GM10266 (cell line): Measurements from ENCODE around the gene SOX8.
"Not testable (repeated sequence)": the region's sequence is repeated elsewhere in the genome, so short reads cannot be mapped to it uniquely, and the experiment has no call there.

Experiments used
- DNase-seq: peaks from one replicate; pipeline ENCODE4 v3.0.0; 2012; ENCODE audit errors: extremely low spot score
- CTCF ChIP-seq: IDR thresholded peaks from 2 replicates; pipeline ENCODE4 v1.5.1; 2012; ENCODE audit warnings: mild to moderate bottlenecking, low read depth; ENCODE audit not compliant: control insufficient read depth, insufficient read depth; ENCODE audit errors: missing control alignments

Gene SOX8

GRCh38 chr16:946048-946395 lies 35.5 kb upstream of the SOX8 start:
- no peak for TF ChIP-seq CTCF
- DNase-seq: no peak

GRCh38 chr16:947255-947921 lies 34.2 kb upstream of the SOX8 start:
- no peak for DNase-seq
- no peak for TF ChIP-seq CTCF

GRCh38 chr16:947922-948303 lies 33.7 kb upstream of the SOX8 start:
- DNase-seq: not testable (repeated sequence)

- not testable (repeated sequence) for DNase-seq
Observed at GRCh38 chr16:948767-949166, 32.8 kb upstream of the SOX8 start.

- not testable (repeated sequence) for DNase-seq
Observed at GRCh38 chr16:950733-951573, 30.6 kb upstream of the SOX8 start.

- DNase-seq: no peak
- no peak for TF ChIP-seq CTCF
Observed at GRCh38 chr16:951660-952301, 29.8 kb upstream of the SOX8 start.

- no peak for DNase-seq
- no peak for TF ChIP-seq CTCF
Observed at GRCh38 chr16:952321-952720, 29.2 kb upstream of the SOX8 start.

GRCh38 chr16:953818-954217 lies 27.8 kb upstream of the SOX8 start:
- DNase-seq: not testable (repeated sequence)

- not testable (repeated sequence) for DNase-seq
Observed at GRCh38 chr16:955766-956165, 25.8 kb upstream of the SOX8 start.
